ENCODE results near the gene SEMA4B.

Gene SEMA4B

DNA sequence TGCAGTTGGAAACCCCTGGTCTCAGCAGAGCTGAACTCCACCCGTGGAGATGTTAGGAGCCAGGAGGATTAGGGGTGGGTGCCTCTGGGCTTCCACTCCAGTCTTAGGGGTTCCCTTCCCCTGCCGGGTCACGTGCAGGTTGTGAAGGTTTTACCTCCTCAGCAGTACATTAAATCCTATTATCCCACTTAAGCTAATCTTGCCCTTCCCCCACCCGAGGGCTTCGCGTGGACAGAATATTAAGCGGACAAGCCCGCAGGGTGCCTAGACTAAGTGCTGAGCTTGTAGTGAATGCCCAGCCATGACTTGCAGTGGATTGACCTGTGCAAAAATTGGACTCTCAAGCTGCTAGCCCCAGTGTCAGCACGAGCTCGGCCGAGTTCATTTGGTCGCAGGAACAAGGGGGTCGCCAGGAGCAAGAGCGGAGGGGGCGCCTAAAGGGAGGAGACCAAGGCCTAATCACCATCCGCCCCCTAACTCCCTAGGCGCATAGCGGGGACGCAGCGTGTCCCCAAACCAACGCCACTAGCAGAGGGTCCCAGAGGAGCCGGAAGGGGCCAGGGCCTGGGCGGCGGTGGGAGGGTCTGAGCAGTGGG is 498 bp upstream of the SEMA4B start:
- H3K27ac Mint-ChIP-seq: no peak overlapping the region
- no peak for DNase-seq
- no peak for TF ChIP-seq CTCF (IDR thresholded peaks at IDR 0.05)
- peaks cover 3% of the 10 kb centered on the region for H3K27me3 Mint-ChIP-seq (ENCODE audit: low read depth, poor library complexity)
- H3K4me3 Mint-ChIP-seq: peak overlapping the region; percentile 89
- H3K9me3 Mint-ChIP-seq: peaks cover 3% of the 10 kb centered on the region
- H3K4me1 Mint-ChIP-seq: peaks cover 42% of the 10 kb centered on the region
- H3K36me3 Mint-ChIP-seq (ENCODE audit: low read depth): peaks cover 10% of the 10 kb centered on the region

GRCh38 chr15:90201944-90202375 is 830 bp downstream of the SEMA4B start:
- Mint-ChIP-seq H3K4me1 (peaks cover 51% of the 10 kb centered on the region), H3K27ac (no peak overlapping the region)

GRCh38 chr15:90202929-90203328 is 1.8 kb downstream of the SEMA4B start:
- Mint-ChIP-seq H3K4me3 (peak overlapping the region; percentile 93), H3K27ac (no peak overlapping the region), H3K36me3 (ENCODE audit: low read depth) (peaks cover 19% of the 10 kb centered on the region), H3K9me3 (no peaks in the 10 kb centered on the region), H3K27me3 (ENCODE audit: low read depth, poor library complexity) (peaks cover 3% of the 10 kb centered on the region), H3K4me1 (peaks cover 51% of the 10 kb centered on the region)
- DNase-seq: no peak
- no peak for TF ChIP-seq CTCF (IDR thresholded peaks at IDR 0.05)

More at GRCh38 chr15:90201944-90202375, 830 bp downstream of the SEMA4B start:
- Mint-ChIP-seq H3K27me3 (ENCODE audit: low read depth, poor library complexity) (peaks cover 3% of the 10 kb centered on the region), H3K9me3 (no peaks in the 10 kb centered on the region), H3K4me3 (peak overlapping the region; percentile 93), H3K36me3 (ENCODE audit: low read depth) (peaks cover 13% of the 10 kb centered on the region)
- peak; percentile 51 for DNase-seq
- TF ChIP-seq CTCF (IDR thresholded peaks at IDR 0.05): no peak

GRCh38 chr15:90203473-90203872 is 2.3 kb downstream of the SEMA4B start:
- Mint-ChIP-seq H3K27ac (no peak overlapping the region), H3K4me3 (peak overlapping the region; percentile 93), H3K9me3 (no peaks in the 10 kb centered on the region), H3K4me1 (peaks cover 53% of the 10 kb centered on the region), H3K27me3 (ENCODE audit: low read depth, poor library complexity) (peaks cover 3% of the 10 kb centered on the region), H3K36me3 (ENCODE audit: low read depth) (peaks cover 22% of the 10 kb centered on the region)
- no peak for DNase-seq
- no peak for TF ChIP-seq CTCF (IDR thresholded peaks at IDR 0.05)

DNA sequence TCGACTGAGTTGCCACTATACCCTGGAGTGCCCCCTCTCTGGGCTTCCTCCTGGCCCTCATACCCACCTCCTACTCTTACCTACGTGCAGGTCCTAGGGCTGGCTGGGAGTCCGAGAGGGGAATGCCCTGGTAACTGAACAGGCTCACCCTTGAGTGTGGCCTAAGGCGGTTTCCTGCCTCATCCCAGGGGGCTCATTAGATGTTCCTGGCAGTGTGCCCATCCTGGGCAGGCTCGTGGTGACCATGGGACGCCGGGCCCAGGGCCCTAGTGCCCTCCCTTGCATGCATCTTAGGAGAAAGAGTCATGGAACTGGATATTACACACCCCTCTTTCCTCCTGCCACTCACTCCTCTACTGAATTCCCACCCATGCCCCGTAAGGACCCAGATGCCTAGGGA is 2.8 kb downstream of the SEMA4B start:
- Mint-ChIP-seq H3K4me1 (peaks cover 56% of the 10 kb centered on the region), H3K27ac (no peak overlapping the region), H3K36me3 (ENCODE audit: low read depth) (peaks cover 27% of the 10 kb centered on the region), H3K9me3 (no peaks in the 10 kb centered on the region), H3K4me3 (no peak overlapping the region), H3K27me3 (ENCODE audit: low read depth, poor library complexity) (peaks cover 3% of the 10 kb centered on the region)
- DNase-seq: no peak
- no peak for TF ChIP-seq CTCF (IDR thresholded peaks at IDR 0.05)
